Measurements from ENCODE around the gene TOGARAM1. TPM values are rescaled to one million over a fixed set of nuclear protein-coding genes. Genes with fewer than 3 reads are reported as not detected.

TOGARAM1 gene
- total and polyA plus RNA-seq, 9 of the 15 experiments (the other 6 are each of a cell fraction or from before 2014, with no cell fraction given), result 1.3 to 6.4 (median 3.7) TPM

DNA sequence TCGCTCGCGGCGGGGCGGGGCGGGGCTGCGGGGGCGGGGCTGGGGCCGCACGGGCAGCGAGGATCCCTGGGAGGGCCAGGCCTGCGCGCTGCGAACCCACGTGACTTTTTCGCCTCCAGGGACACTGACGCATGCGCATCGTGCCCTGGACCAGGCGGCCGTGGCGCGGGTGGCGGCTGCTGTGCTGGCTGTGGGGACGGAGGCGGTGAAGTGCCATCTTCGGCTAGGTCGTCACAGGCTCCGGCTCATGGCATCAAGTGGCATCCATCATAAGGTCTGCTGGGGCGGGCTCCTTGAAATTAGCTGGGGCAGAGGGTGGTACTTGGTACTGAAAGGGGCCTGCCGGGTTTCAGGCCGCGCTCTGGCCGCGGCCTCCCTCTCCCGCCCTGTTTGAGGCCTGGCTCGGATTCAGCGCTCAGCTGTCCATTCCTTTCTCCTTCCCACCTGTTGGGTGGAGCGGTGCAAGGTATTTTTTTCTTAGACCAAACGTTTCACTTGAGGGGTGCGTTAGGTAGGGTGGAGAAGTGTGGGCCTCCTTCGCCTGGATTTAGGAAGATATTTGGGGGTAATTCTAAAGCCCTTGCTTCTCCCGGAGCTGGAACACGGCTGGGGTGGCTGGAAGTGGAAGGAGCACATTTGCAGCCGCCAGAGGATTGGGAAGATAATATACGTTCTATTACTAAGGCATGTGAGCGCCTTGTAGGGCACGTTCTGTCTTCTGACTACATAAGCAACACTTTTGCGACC is 122.2 kb downstream of the TOGARAM1 start, which contains the start of gene PRPF39 (continued):
- peak; percentile 91 for TF ChIP-seq ZFX (CRISPR knock-in tag; IDR thresholded peaks at IDR 0.05)
- no peak for TF ChIP-seq MAFG (tag; conservative IDR thresholded peaks at IDR 0.05)
- no peak for TF ChIP-seq FOXJ3 (CRISPR knock-in tag; IDR thresholded peaks at IDR 0.05)
- TF ChIP-seq TAF7 (tag; IDR thresholded peaks at IDR 0.05), result peak; percentile 50; the same call in 1 of the 2 replicates
- TF ChIP-seq, protein P1, sequence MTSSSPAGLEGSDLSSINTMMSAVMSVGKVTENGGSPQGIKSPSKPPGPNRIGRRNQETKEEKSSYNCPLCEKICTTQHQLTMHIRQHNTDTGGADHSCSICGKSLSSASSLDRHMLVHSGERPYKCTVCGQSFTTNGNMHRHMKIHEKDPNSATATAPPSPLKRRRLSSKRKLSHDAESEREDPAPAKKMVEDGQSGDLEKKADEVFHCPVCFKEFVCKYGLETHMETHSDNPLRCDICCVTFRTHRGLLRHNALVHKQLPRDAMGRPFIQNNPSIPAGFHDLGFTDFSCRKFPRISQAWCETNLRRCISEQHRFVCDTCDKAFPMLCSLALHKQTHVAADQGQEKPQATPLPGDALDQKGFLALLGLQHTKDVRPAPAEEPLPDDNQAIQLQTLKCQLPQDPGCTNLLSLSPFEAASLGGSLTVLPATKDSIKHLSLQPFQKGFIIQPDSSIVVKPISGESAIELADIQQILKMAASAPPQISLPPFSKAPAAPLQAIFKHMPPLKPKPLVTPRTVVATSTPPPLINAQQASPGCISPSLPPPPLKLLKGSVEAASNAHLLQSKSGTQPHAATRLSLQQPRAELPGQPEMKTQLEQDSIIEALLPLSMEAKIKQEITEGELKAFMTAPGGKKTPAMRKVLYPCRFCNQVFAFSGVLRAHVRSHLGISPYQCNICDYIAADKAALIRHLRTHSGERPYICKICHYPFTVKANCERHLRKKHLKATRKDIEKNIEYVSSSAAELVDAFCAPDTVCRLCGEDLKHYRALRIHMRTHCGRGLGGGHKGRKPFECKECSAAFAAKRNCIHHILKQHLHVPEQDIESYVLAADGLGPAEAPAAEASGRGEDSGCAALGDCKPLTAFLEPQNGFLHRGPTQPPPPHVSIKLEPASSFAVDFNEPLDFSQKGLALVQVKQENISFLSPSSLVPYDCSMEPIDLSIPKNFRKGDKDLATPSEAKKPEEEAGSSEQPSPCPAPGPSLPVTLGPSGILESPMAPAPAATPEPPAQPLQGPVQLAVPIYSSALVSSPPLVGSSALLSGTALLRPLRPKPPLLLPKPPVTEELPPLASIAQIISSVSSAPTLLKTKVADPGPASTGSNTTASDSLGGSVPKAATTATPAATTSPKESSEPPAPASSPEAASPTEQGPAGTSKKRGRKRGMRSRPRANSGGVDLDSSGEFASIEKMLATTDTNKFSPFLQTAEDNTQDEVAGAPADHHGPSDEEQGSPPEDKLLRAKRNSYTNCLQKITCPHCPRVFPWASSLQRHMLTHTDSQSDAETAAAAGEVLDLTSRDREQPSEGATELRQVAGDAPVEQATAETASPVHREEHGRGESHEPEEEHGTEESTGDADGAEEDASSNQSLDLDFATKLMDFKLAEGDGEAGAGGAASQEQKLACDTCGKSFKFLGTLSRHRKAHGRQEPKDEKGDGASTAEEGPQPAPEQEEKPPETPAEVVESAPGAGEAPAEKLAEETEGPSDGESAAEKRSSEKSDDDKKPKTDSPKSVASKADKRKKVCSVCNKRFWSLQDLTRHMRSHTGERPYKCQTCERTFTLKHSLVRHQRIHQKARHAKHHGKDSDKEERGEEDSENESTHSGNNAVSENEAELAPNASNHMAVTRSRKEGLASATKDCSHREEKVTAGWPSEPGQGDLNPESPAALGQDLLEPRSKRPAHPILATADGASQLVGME (CRISPR knock-in tag; IDR thresholded peaks at IDR 0.05), result 0 out of 2 replicates have a peak, but pooled peaks have one; percentile 13
- TF ChIP-seq, protein P2, sequence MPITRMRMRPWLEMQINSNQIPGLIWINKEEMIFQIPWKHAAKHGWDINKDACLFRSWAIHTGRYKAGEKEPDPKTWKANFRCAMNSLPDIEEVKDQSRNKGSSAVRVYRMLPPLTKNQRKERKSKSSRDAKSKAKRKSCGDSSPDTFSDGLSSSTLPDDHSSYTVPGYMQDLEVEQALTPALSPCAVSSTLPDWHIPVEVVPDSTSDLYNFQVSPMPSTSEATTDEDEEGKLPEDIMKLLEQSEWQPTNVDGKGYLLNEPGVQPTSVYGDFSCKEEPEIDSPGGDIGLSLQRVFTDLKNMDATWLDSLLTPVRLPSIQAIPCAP (CRISPR knock-in tag; IDR thresholded peaks at IDR 0.05; ENCODE audit: borderline replicate concordance), result no peak
- TF ChIP-seq YY1 (IDR thresholded peaks at IDR 0.05; ENCODE audit: borderline replicate concordance in 1 of 3, control insufficient read depth in 1 of 3, extremely low read depth in 1 of 3, insufficient read depth in 3 of 3, insufficient read length in 1 of 3, insufficient replicate concordance in 2 of 3, low read depth in 1 of 3, low read length in 2 of 3), result peak in 1 of 3 experiments; percentile 44
- peak; percentile 57 for TF ChIP-seq RB1 (IDR thresholded peaks at IDR 0.05; ENCODE audit: low read depth)
- peak; percentile 28; the same call in 1 of the 2 replicates for TF ChIP-seq HCFC1 (IDR thresholded peaks at IDR 0.05; ENCODE audit: low read depth, low read length)
- TF ChIP-seq RAD51 (IDR thresholded peaks at IDR 0.05; ENCODE audit: borderline replicate concordance, low read depth), result peak; percentile 80
- TF ChIP-seq, protein P3, sequence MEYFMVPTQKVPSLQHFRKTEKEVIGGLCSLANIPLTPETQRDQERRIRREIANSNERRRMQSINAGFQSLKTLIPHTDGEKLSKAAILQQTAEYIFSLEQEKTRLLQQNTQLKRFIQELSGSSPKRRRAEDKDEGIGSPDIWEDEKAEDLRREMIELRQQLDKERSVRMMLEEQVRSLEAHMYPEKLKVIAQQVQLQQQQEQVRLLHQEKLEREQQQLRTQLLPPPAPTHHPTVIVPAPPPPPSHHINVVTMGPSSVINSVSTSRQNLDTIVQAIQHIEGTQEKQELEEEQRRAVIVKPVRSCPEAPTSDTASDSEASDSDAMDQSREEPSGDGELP (CRISPR knock-in tag; IDR thresholded peaks at IDR 0.05; ENCODE audit: borderline replicate concordance), result peak; percentile 69
- TF ChIP-seq PHF8 (IDR thresholded peaks at IDR 0.05; ENCODE audit: borderline replicate concordance, low read length), result peak; percentile 93
- TF ChIP-seq, protein P4, sequence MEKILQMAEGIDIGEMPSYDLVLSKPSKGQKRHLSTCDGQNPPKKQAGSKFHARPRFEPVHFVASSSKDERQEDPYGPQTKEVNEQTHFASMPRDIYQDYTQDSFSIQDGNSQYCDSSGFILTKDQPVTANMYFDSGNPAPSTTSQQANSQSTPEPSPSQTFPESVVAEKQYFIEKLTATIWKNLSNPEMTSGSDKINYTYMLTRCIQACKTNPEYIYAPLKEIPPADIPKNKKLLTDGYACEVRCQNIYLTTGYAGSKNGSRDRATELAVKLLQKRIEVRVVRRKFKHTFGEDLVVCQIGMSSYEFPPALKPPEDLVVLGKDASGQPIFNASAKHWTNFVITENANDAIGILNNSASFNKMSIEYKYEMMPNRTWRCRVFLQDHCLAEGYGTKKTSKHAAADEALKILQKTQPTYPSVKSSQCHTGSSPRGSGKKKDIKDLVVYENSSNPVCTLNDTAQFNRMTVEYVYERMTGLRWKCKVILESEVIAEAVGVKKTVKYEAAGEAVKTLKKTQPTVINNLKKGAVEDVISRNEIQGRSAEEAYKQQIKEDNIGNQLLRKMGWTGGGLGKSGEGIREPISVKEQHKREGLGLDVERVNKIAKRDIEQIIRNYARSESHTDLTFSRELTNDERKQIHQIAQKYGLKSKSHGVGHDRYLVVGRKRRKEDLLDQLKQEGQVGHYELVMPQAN (IDR thresholded peaks at IDR 0.05; ENCODE audit: borderline replicate concordance), result 0 out of 2 replicates have a peak, but pooled peaks have one; percentile 18
- no peak for TF ChIP-seq HOXB6 (CRISPR knock-in tag; IDR thresholded peaks at IDR 0.05; ENCODE audit: borderline replicate concordance)
- TF ChIP-seq CREM (IDR thresholded peaks at IDR 0.05; ENCODE audit: low read depth), result peak; percentile 31; the same call in 1 of the 2 replicates
- peak; percentile 45 for TF ChIP-seq TAF1 (IDR thresholded peaks at IDR 0.05; ENCODE audit: control insufficient read depth, extremely low read depth, insufficient read depth, low read length, severe bottlenecking)
